ENCODE data around the gene CD55. TPM values are rescaled to one million over a fixed set of nuclear protein-coding genes. Genes with fewer than 3 reads are reported as not detected.

The CD55 gene
- total and polyA plus RNA-seq, 2 of the 8 experiments (the other 6 are each of a cell fraction or from before 2014, with no cell fraction given): 20.1 to 22.8 TPM

DNA sequence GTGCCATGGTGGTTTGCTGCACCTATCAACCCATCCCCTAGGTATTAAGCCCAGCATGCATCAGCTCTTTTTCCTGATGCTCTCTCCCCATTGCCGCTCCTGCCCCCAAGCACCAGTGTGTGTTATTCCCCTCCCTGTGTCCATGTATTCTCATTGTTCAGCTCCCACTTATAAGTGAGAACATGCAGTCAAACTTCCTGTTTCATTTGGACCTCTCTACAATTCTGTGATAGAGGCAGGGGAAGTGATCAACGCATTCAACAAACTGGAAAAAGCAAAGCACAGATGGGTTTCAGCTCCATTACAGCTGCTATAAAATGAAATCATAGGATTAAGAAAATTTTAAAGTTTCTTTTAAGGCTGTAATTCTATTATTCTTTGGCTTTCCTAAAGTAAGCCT lies 23.3 kb upstream of the CD55 start:
- Histone ChIP-seq H2AK5ac (ENCODE audit: low read depth, low read length) (no peak overlapping the region), H3K14ac (ENCODE audit: insufficient read length) (no peak overlapping the region), H3K36me3 (ENCODE audit: control insufficient read depth in 2 of 4, insufficient read depth in 4 of 4, low read length in 3 of 4) (no peaks in the 10 kb centered on the region), H4K20me1 (replicated peaks in 1 of 2; ENCODE audit: control insufficient read depth in 1 of 2, insufficient read depth in 2 of 2, low read length in 2 of 2) (no peaks in the 10 kb centered on the region), H3K27ac (ENCODE audit: low read depth, low read length) (no peak overlapping the region), H4K91ac (replicated peaks; ENCODE audit: insufficient read length, low read length) (no peak overlapping the region), H3K23ac (ENCODE audit: insufficient read length) (no peak overlapping the region), H3K18ac (ENCODE audit: extremely low read depth, low read length) (no peak overlapping the region), H3K79me2 (ENCODE audit: control insufficient read depth in 1 of 2, insufficient read depth in 2 of 2, low read length in 2 of 2) (no peaks in the 10 kb centered on the region), H3K9ac (replicated peaks in 1 of 4; ENCODE audit: extremely low read depth in 1 of 4, low read depth in 3 of 4, low read length in 3 of 4) (no peak overlapping the region), H3K9me3 (ENCODE audit: insufficient read depth in 2 of 2, low read depth in 1 of 2, low read length in 1 of 2) (no peaks in the 10 kb centered on the region; a peak in 1 of 4 replicates), H3K56ac (replicated peaks; ENCODE audit: insufficient read length, low read depth, low read length) (no peak overlapping the region), H3K4me3 (ENCODE audit: extremely low read depth in 1 of 4, insufficient read depth in 2 of 4, low read depth in 3 of 4, low read length in 4 of 4) (no peak overlapping the region), H3K4me2 (ENCODE audit: insufficient read depth in 1 of 2, low read depth in 2 of 2, low read length in 2 of 2) (no peak overlapping the region), H2BK12ac (ENCODE audit: low read depth, low read length) (no peak overlapping the region; the same call in 1 of the 2 replicates), H3K27me3 (replicated peaks in 1 of 4; ENCODE audit: control insufficient read depth in 3 of 4, extremely low read depth in 1 of 4, insufficient read depth in 3 of 4, low read length in 3 of 4) (no peaks in the 10 kb centered on the region), H4K8ac (ENCODE audit: extremely low read depth, insufficient read depth, low read length) (no peak overlapping the region), H2AFZ (ENCODE audit: low read length) (no peak overlapping the region), H3K79me1 (ENCODE audit: low read depth, low read length) (no peaks in the 10 kb centered on the region), H2BK5ac (ENCODE audit: low read depth, low read length) (no peak overlapping the region), H3K4ac (replicated peaks; ENCODE audit: insufficient read length, low read depth, low read length) (no peak overlapping the region), H4K5ac (ENCODE audit: insufficient read length, low read depth, low read length) (no peak overlapping the region), H2BK20ac (ENCODE audit: low read length) (no peak overlapping the region), H2BK15ac (ENCODE audit: low read length) (no peak overlapping the region), H2BK120ac (replicated peaks; ENCODE audit: low read depth, low read length) (no peak overlapping the region), H3K4me1 (replicated peaks in 1 of 4; ENCODE audit: control insufficient read depth in 3 of 4, insufficient read depth in 4 of 4, low read length in 3 of 4) (peaks cover 0 to 3% (median 1%) of the 10 kb centered on the region in 4 experiments; a peak in 1 of 7 replicates), H3K23me2 (ENCODE audit: low read depth, low read length) (no peaks in the 10 kb centered on the region)
- 94% methylated on average over 2 of the region's 2 CpGs; no CpG with 5 or more reads in 1 of the 2 experiments for WGBS, 2 experiments (ENCODE audit: extremely low coverage in 1 of 2, insufficient coverage in 1 of 2, insufficient read length in 1 of 2, insufficient replicate concordance in 2 of 2, low coverage in 1 of 2, low lambda C conversion rate in 2 of 2, missing lambda C conversion rate in 1 of 2)
- DNase-seq (ENCODE audit: low read depth in 1 of 2, low spot score in 2 of 2) (no peak), FAIRE-seq (no peak)
- CTCF ChIA-PET (ENCODE audit: partially characterized antibody): interaction anchor here (1.6 kb wide), 1 partner anchor 39 kb away, joined by 4 read pairs; no protein-coding TSS in a partner anchor
- POLR2A ChIA-PET (ENCODE audit: partially characterized antibody): interaction anchor here (1.1 to 1.6 kb wide), 2 partner anchors 8 to 24 kb away, joined by 5 to 6 read pairs; partner anchors contain the start of gene CD55
- TF ChIP-seq CBX8 (IDR thresholded peaks at IDR 0.05; ENCODE audit: borderline replicate concordance, low read depth, low read length) (no peak), TCF12 (IDR thresholded peaks at IDR 0.05; ENCODE audit: low read depth, low read length) (no peak), POU5F1 (IDR thresholded peaks at IDR 0.05; ENCODE audit: low read depth, low read length) (no peak), SP2 (IDR thresholded peaks at IDR 0.05; ENCODE audit: low read length) (no peak), RFX5 (IDR thresholded peaks at IDR 0.05; ENCODE audit: borderline replicate concordance, low read depth, low read length) (no peak), SAP30 (IDR thresholded peaks at IDR 0.05; ENCODE audit: insufficient read depth, insufficient replicate concordance, low read length) (no peak), HDAC6 (IDR thresholded peaks at IDR 0.05; ENCODE audit: low read depth, low read length) (no peak), BACH1 (IDR thresholded peaks at IDR 0.05; ENCODE audit: low read length) (no peak)
